Head of caudate nucleus (tissue), 42 donors: ENCODE measurements around the gene NLRC5.
"Not testable (repeated sequence)": the region's sequence is repeated elsewhere in the genome, so short reads cannot be mapped to it uniquely, and the experiment has no call there.

Experiments
- DNase-seq, 42 donors: peaks; one replicate each; pipeline versions ENCODE4 v3.0.0 to v3.0.0-alpha.2; 2020 to 2021; ENCODE audit warnings: mixed read lengths in 7 of 42
- intact Hi-C: fragments of 100-400 bp; cut with DNase I; formaldehyde crosslinking; loops from one replicate; pipeline ENCODE4 v1.15.0; 2022

NLRC5 gene

GRCh38 chr16:56977823-56978430 is 11.4 kb upstream of the NLRC5 start:
- DNase-seq = no peak
- intact Hi-C loops = no loop called here

- DNase-seq = no peak
- intact Hi-C loops = no loop called here
Measured at GRCh38 chr16:56980201-56980535, 9.2 kb upstream of the NLRC5 start.

GRCh38 chr16:56980792-56981724 is 8.3 kb upstream of the NLRC5 start:
- DNase-seq = no peak
- intact Hi-C loops = no loop called here

- no peak for DNase-seq
- intact Hi-C loops = no loop called here
Measured at GRCh38 chr16:56981729-56982271, 7.6 kb upstream of the NLRC5 start.

GRCh38 chr16:56982695-56983094 is 6.7 kb upstream of the NLRC5 start:
- no peak for DNase-seq

GRCh38 chr16:56983211-56983751 is 6.1 kb upstream of the NLRC5 start:
- no peak for DNase-seq
- intact Hi-C loops = no loop called here

More at GRCh38 chr16:56982695-56983094, 6.7 kb upstream of the NLRC5 start:
- intact Hi-C loops = no loop called here

- no peak for DNase-seq
Measured at GRCh38 chr16:56984639-56985038, 4.7 kb upstream of the NLRC5 start.

GRCh38 chr16:56985288-56985961 is 3.9 kb upstream of the NLRC5 start:
- intact Hi-C loops = no loop called here
- peak in 16 of 42 donors; percentile 9 to 70 (median 29) for DNase-seq

More at GRCh38 chr16:56984639-56985038, 4.7 kb upstream of the NLRC5 start:
- intact Hi-C loops = no loop called here

- no peak for DNase-seq
- intact Hi-C loops = no loop called here
Measured at GRCh38 chr16:56985962-56986360, 3.4 kb upstream of the NLRC5 start.

GRCh38 chr16:56986361-56986760 is 3.0 kb upstream of the NLRC5 start:
- no peak for DNase-seq
- intact Hi-C loops = no loop called here

- intact Hi-C loops = not testable (repeated sequence)
Measured at GRCh38 chr16:56986908-56987307, 2.4 kb upstream of the NLRC5 start.

GRCh38 chr16:56987692-56988091 is 1.7 kb upstream of the NLRC5 start:
- DNase-seq = no peak
- intact Hi-C loops = no loop called here

More at GRCh38 chr16:56986908-56987307, 2.4 kb upstream of the NLRC5 start:
- not testable (repeated sequence) for DNase-seq

GRCh38 chr16:56988161-56988947 is 1.0 kb upstream of the NLRC5 start:
- no peak for DNase-seq

GRCh38 chr16:56989988-56990387 is 631 bp downstream of the NLRC5 start:
- intact Hi-C loops = no loop called here
- DNase-seq = no peak

More at GRCh38 chr16:56988161-56988947, 1.0 kb upstream of the NLRC5 start:
- intact Hi-C loops = no loop called here

GRCh38 chr16:56990407-56991286 is 1.3 kb downstream of the NLRC5 start:
- DNase-seq = no peak
- intact Hi-C loops = no loop called here

- DNase-seq, intact Hi-C loops: not testable (repeated sequence)
Measured at GRCh38 chr16:56992431-56992830, 3.1 kb downstream of the NLRC5 start.

GRCh38 chr16:56993204-56993603 is 3.8 kb downstream of the NLRC5 start:
- no peak for DNase-seq
- intact Hi-C loops = no loop called here

- no peak for DNase-seq
- intact Hi-C loops = no loop called here
Measured at GRCh38 chr16:56994311-56994710, 5.0 kb downstream of the NLRC5 start.
